Erythroblast (primary cell): Measurements from ENCODE around the gene HEXD.

Source experiments
- GATA1 ChIP-seq: IDR thresholded peaks from 2 replicates; pipeline ENCODE4 v1.6.1; 2011; ENCODE audit warnings: low read depth, mild to moderate bottlenecking, control low read depth, low read length, moderate library complexity
- POLR2A ChIP-seq: IDR thresholded peaks from 2 replicates; pipeline ENCODE4 v1.6.1; 2011; ENCODE audit warnings: mild to moderate bottlenecking, low read length

DNA sequence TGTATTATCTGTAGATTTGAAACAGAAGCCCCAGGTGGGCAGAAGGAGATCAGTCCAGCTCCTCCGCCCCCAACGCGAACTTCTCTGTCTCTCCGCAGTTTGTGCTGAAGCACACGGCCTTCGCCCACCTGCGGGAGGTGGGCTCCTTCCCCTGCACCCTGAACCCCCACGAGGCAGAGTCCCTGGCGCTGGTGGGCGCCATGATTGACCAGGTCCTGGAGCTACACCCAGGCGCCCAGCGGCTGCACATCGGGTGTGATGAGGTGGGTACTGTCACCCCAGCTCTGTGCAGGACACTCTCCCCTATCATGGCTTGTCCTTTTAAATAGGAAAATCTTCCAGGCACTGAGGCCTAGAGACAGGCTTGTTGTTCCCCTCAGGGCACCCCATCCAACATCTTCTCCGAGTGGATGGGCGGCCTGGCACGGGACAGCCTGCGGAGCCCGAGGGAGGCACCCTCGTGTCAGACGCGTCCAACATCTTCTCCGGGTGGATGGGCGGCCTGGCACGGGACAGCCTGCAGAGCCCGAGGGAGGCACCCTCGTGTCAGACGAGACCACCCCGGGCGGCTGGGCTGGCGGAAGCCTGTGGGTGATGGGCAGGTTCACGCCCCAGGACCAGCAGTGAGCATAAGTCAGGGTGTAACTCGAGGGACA lies 15.5 kb downstream of the HEXD start:
- TF ChIP-seq POLR2A, result no peak
- no peak for TF ChIP-seq GATA1
